HG02588 (cell line): ENCODE data around the gene GUF1.
A peak's percentile ranks its signal among the peaks of the same experiment; 100 is the strongest.
"Not testable (repeated sequence)": the region's sequence is repeated elsewhere in the genome, so short reads cannot be mapped to it uniquely, and the experiment has no call there.

Source experiments
- ATAC-seq: cut with Tn5 transposase; IDR thresholded peaks from one replicate; pipeline ENCODE4 v1.9.1; 2021; ENCODE audit warnings: mild to moderate bottlenecking, moderate library complexity; ENCODE audit not compliant: unreplicated experiment

GUF1 gene

DNA sequence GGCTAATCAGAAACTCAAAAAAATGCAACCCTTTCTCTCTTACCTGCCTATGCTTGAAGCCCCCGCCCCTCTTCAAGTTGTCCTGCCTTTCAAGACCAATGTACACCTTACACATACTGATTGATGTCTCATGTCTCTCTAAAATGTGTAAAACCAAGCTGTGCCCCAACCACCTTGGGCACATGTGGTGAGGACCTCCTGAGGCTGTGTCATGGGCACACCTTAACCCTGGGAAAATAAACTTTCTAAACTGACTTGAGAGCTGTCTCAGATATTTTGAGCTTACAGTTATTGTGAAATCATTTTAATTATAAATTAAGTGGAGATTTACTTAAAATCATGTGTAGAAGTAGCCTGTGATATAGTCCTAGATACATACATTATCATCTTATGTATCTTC is 22.2 kb downstream of the GUF1 start:
- ATAC-seq = no peak

GRCh38 chr4:44701037-44701436 is 22.8 kb downstream of the GUF1 start:
- no peak for ATAC-seq

- ATAC-seq = no peak
These were observed 26.5 kb downstream of the GUF1 start for GRCh38 chr4:44704673-44705072.

DNA sequence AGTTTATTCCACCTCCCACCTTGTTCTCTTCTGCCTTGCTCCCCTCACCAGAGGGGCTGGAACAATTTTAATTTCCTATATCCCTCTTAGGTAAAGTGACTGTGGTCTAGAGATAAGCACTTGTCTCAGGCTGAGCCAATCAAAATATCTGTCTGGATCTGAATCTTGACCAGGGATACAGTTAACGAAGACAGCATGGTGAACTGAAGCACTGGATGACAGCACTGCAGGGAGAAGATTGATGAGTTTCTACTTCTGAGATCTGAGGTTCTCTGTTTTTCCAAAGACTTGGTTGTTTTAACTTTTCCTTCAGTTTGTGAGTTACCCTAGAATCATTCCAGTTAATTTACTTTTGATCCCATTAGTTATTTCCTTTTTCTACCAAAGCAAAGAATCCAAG is 34.9 kb downstream of the GUF1 start:
- ATAC-seq = no peak

GRCh38 chr4:44716597-44716996 is 38.4 kb downstream of the GUF1 start:
- no peak for ATAC-seq

DNA sequence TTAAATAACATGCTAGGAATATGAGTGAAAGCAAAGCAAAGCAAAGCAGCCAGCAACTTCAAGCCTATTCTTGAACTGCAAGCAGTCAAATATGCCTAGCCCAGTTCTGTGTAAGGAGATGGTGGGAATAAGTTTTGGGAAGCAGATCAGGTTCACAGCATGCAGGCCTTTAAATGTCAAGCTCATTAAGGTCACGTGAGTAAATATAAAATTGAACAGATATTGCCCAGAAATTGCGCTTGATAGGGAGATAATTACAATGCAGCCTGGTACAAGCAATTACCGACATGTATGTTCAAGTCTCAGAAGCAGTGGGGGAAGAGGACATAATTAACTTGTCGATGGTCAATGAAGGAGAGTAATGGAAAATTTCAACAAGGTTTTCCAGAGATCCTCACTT is 42.2 kb downstream of the GUF1 start:
- no peak for ATAC-seq

DNA sequence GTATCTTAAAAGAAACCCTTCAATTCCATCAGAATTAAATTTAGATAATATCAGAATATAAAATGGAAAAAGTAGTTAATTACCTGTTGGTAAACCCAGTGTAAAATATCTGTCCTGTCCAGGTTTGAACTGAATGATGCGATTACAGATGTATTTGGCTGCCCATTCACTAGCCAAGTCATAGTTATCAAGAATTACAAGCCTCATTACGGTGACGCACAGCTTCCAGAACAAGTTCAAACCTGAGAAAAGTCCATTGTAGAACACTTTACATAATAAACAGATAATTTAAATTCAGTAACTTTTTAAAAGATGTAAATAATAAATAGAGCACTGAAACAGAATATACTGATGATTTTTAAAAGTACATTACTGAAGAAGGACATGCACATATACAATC is 43.8 kb downstream of the GUF1 start:
- ATAC-seq = no peak

GRCh38 chr4:44725166-44725565 is 46.9 kb downstream of the GUF1 start:
- no peak for ATAC-seq

GRCh38 chr4:44725726-44726037 is 47.5 kb downstream of the GUF1 start:
- ATAC-seq = no peak

GRCh38 chr4:44726038-44726871 is 48.0 kb downstream of the GUF1 start, which contains the start of gene GNPDA2:
TSS of gene GNPDA2 (minus strand) at chr4:44726556. CDS start at chr4:44722207, 4,349 bp downstream.
- peak; percentile 96 for ATAC-seq

- ATAC-seq = no peak
These were observed 49.3 kb downstream of the GUF1 start for GRCh38 chr4:44727471-44727870.

GRCh38 chr4:44728694-44729093 is 50.5 kb downstream of the GUF1 start:
- ATAC-seq = not testable (repeated sequence)

- ATAC-seq = no peak
These were observed 58.7 kb downstream of the GUF1 start for GRCh38 chr4:44736900-44737299.

GRCh38 chr4:44738615-44739014 is 60.4 kb downstream of the GUF1 start:
- no peak for ATAC-seq

DNA sequence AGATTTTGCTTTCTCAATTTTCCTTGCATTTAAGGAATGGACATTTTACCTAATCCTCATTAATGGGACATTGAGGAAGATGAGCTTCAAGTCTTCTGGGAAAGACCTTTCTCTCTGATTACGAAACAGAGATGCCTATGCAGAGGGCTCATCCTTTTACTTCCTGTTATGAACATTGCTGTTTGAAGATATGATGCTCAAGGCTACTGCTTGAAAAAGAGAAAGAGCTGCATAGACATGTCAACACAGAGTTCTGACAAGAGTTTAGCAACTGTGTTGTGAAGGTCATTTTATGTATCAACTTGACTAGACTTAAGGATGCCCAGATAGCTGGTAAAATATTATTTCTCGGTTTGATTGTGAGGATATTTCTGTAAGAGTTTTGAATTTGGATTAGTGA is 62.0 kb downstream of the GUF1 start:
- ATAC-seq = no peak
